HG03457 (cell line): ENCODE measurements around the gene ADGRL3.

Source experiments
- ATAC-seq: cut with Tn5 transposase; IDR thresholded peaks from one replicate; pipeline ENCODE4 v1.9.1; 2021; ENCODE audit warnings: moderate number of reproducible peaks; ENCODE audit not compliant: unreplicated experiment

The ADGRL3 gene

DNA sequence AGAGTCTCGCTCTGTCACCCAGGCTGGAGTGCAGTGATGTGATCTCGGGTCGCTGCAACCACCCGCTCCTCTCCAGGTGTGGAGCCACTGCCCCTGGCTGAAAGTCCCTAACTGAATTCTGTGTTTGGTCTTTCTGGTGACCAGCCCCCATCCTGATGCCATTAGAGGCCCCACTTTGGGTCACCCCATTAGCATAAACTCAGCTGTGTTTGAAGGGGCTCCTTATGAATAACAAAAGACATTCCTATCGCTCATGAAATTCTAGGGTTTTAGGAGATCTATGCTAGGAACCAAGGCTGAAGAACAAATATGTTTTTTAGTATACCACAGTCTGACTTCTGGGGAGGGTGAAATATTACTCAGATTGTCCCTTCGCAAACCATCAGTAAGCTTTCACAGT is 652.9 kb downstream of the ADGRL3 start:
- no peak for ATAC-seq

DNA sequence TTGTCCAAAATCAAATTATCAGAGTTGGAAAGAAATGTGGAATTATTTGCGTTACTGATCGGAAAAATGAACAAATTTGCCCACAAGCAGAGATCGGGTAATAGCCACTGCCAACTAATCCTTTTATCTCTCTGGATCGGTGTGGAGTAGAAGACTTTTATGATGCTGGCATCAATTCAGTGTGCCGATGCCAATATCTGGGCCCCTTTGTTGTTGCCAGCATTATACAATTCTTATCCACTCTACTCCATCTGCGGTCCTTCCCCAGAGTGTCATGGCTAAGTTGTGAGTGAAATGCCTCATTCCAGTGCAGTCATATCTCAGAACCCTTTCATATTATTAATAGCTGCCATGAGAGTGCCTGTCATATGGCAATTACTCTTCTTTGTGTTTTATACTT is 660.2 kb downstream of the ADGRL3 start:
- no peak for ATAC-seq

DNA sequence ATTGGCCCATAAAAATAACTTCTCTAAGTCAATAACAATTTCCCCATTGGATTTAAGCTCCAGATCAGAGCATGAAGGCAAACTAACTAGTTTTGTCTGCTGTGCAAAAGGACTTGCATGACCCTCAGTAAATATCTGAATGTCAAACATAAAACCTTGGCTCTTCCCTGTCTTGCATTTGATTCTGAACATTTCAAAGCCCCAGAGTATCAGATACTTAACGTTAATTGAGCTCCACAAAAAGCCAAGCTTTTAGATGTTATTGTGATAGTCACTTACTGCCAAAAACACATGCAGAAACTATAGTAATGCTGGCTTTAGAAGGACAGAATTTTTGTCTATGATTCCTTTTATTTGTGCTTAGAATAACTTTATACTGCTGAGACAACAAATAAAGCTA is 664.2 kb downstream of the ADGRL3 start:
- ATAC-seq = no peak

DNA sequence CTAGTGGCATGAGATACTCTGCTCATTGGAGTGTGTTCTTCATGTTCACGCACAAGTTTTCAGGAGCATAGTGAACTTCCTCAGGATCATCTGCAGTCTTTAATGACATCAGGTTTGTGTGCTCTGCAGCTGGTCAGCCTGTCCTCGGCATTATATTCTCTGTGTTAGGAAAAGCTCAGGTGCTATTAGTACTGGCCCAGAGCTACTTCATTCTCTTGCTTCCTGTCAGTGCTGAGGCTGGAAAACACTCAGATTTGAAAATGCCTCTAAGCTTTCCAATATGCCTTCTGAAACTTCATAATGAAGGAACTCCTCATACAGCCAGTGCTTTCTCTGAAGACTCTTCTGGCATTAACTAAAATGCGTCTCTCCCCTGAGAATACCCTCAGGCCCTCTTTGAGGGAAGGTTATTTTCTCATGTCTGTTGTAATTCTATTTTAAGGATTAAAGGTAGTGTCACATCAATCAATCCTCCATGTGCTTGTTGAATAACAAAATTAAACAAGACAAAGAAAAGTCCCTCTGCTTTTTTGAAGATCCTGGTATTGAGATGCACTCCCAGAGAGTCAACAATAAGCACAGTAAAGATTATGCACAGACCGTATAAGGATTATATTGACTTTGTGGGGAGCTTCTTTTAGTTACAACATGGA is 666.4 kb downstream of the ADGRL3 start:
- no peak for ATAC-seq

DNA sequence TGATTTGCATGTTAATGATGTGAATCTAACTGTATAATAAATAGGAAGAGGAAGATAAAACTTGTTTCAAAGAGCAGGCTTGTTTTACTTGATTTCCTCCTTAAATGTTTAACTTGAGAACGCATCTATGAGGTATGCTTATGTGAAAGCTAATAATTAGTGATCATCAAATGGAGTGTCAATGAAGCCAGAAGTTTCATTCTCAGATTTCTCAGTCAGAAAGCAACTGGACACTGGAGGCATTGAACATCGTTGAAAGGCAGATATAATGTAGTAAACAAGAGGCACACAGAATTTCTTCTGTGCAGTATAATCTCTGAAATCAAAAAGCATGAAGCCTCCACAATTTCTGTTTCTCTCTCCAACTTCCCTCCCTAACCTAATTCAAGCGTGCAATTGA is 672.9 kb downstream of the ADGRL3 start:
- no peak for ATAC-seq

DNA sequence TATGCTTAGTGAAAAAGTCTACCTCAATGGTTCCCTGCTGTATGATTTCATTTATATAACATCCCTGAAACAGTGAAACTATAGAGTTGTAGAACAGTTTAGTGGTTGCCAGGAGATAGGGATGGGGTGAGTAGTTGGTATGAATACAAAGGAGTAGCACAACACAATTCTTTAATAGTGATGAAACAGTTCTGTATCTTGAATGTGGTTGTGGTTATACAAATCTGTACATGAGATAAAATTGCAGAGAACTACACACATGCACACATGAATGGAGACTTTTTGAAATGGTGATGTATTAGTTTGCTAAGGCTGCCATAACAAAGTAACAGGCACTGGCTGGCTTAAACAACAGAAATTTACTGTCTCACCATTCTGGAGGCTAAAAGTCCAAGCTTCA is 677.1 kb downstream of the ADGRL3 start:
- ATAC-seq = no peak

DNA sequence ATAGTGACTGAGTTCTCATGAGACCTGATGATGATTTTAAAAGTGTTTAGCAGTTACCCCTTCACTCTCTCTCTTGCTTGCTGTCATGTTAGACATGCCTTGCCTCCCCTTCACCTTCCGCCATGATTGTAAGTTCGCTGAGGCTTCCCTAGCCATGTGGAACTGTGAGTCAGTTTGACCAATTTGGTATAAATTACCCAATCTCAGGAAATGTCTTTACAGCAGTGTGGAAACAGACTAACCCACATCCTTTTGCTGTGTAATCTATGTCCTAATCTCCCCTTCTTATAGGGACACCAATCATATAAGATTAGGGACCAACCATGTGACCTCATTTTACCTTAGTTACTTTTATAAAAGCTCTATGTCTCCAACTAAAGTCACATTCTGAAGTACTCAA is 677.8 kb downstream of the ADGRL3 start:
- ATAC-seq = peak; percentile 58

DNA sequence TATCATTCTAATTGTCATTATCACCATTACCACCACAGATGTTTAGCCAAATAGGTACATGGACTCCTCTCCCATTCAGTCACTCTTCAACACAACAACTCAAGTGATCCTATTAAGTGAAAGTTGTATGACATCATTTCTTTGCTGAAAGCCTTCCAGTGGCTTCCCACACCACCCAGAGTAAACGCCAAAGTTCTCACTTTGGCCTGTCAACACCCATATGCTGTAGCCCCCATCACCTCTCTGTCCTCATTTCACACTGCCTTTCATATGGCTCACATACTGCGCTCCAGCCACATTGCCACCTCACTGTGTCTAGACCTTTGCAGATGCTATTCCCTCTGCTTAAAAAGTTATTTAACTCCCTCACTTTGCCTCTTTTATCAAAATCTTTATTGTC is 682.3 kb downstream of the ADGRL3 start:
- ATAC-seq = no peak

DNA sequence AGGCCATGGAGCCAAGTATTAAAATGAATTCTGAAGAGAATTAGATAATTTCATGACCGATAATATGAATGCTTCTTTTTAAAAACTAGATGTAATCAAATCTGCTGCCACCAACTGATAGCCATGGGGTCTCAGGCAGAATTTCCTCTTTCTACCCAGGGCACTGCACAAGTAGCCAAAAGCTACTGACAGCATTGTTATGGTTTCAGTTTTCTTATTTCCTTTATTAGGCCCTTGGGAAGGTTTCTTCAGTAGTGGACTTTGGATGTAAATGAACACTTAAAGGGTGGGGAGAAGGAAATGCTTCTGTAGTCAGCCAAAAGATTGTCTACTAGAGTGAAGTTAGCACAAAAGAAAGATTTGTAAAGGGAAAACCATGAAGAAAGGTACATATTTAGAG is 686.0 kb downstream of the ADGRL3 start:
- no peak for ATAC-seq

DNA sequence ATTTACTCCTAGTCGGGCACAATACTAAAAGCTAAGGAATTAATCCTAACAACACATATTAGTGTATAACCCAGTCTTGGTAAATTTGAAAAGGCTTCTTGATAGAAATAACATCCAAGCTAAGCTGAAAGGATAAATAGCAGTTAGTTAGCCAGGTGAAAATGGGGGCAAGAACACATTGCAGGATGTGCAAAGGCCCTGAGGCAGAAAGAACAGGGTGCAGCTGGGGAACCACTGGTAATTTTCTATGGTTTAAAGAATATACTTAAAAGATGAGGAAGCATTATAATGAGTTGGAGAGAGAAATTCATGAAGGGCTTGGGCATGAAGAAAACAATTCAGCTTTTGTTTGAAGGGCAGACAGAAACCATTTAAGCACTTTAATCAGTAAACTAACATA is 689.0 kb downstream of the ADGRL3 start:
- no peak for ATAC-seq

DNA sequence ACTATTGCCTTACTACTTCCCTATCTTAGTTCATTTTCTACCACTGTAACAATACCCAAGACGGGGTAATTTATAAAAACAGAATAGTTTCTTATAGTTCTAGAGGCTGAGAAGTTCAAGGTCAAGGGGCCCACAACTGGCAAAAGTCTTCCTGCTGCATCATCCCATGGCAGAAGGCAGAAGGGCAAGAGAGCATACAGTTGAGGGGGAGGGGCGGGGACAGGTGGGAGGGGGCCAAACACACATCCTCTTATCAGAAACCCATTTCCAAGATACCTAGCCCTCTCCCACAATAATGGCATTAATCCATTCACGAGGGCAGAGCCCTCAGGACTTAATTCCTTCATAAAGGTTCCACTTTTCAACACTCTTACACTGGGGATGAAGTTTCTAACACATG is 690.2 kb downstream of the ADGRL3 start:
- no peak for ATAC-seq

DNA sequence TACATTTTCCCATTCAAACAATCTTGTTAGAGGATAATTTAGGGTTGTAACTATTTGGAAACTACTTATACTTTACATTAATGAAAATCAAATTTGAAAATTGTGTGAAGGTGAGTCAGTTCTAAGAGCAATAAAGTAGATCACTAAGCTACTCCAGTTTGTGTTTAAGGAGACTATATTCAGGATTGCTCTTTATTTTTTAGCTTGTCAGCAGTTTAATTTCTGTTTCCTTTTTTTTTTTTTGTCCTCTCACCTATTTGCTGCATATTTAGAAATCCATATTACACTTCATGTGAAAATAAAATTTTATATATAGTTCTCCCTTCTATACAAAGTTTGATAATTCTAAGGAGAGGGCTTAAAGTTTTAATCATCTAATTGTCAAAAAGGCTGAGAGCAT is 691.8 kb downstream of the ADGRL3 start:
- ATAC-seq = no peak

DNA sequence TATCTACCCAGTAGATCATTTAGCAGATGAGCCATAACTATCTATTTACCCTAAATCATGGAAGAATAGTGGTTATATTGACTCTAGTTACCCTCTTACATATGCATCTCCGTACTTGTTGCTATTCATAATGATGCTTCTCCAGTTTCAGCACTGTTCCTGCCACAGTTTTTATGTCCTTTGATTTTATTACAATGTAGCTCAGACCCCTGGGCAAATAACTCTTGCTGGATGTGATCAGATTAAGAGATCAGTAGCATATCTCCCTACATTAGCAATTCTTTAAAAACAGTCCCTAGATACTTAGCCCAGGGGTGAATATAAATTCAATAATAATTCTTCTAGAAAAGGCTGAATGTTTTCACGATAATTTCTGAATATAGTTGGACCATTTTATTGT is 696.5 kb downstream of the ADGRL3 start:
- no peak for ATAC-seq

DNA sequence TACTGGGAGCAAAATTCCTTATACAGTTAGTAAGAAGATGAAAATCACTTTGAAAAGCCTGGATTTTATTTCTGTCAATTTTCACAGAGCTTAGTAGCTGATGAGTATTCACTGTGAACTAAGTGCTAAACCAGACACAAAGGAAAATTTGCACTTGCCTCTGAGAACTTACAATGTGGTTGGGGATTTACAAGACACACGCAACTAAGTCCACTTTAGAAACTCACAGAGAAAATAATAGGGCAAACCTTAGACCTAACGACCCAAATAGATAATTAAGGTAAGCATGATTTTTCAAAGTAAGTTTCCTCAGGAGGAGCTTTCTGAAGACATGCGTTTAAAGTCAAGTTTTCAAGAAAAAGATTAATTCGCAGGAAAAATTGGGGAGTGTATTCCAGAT is 708.9 kb downstream of the ADGRL3 start:
- no peak for ATAC-seq

DNA sequence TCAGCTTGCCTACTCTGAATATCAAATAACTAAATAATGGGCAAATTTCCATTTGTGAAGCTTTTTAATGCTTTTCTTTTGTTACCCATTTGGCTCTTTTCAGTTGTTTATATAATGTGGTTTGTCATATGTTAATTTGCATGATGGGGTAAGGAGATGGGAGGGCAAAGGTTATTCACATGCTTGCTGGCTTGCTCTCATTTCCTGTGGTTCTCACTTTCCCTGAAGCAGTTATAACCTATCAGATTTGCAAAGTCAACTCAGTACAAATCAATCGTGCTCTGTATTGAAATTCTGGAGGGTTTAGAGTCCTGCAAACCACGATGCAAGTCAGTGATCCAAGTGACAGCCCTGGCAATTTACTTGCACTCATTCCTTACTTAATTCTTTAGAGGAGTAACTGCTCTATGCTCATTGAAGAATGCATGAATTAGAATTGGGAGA is 711.2 kb downstream of the ADGRL3 start:
- ATAC-seq = no peak

DNA sequence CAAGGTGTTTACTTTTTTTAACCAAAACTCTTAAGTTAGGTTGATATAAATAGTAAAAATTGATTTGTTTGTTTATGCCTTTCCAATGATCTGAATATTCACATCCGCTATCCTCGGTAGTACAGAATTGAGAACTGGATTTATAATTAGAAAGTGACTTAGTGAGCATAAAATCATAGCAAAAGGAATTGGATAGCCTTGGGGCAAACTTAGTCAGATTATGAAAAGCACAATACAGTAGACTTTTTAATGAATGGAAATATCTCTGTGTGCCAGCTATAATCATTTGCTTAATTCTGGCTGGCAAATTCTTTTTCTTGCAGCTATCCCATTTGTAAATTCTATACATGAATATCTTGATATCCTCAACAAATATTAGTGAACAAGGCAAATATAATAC is 713.5 kb downstream of the ADGRL3 start:
- no peak for ATAC-seq

DNA sequence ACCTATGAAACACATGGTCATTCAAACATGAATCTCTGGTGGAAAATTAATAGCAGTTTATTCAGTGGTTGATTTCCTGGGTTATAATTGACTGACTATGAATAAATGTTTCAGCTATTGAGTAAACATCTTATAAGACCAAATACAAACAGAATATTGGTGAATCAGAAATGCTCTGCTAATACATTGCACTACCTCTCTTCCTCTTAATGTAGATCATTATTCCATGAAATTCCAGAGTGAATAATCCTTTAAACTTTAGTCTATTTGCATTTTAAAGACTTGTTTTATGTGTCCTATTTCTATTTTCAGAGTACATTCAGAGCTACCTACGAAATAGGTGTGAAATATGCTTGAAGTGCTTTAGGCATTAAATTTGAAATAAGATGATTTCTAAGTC is 715.4 kb downstream of the ADGRL3 start:
- ATAC-seq = no peak

DNA sequence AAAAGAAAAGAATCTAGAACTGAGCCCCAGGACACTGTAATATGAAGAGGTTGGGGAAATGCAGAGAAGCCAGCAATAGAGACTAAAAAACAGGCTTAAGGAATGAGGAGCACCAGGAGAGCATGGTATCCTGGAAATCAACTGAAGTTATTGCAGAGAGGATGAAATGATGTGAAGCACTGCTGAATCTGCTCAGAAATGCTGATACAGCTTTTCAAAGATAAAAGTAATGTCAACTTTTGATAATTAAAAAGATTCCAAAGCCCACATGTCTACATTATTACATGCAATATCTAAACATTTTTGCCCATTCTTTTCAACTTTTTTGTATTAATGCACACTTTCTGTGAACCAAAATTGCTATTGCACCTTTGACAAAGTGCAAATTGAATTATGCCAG is 718.4 kb downstream of the ADGRL3 start:
- ATAC-seq = no peak

DNA sequence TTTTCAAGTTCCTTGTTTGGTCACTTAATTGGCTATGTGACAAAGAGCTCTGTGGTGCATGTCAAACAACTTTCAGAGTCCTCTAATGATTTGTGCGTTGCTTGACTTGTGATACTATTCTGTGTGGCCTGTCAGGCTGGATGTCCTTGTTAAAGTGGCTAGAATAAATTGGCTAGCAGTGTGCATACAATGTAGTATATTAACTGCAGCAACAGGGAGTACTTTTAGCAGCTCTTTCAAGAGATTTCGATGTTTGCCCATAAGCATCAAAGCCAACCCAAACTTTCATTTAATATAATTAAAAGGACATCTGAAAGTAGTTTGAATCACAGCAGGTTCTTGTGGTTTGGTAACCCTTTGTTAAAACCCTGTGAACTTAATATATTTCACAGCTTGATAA is 718.9 kb downstream of the ADGRL3 start:
- ATAC-seq = no peak

DNA sequence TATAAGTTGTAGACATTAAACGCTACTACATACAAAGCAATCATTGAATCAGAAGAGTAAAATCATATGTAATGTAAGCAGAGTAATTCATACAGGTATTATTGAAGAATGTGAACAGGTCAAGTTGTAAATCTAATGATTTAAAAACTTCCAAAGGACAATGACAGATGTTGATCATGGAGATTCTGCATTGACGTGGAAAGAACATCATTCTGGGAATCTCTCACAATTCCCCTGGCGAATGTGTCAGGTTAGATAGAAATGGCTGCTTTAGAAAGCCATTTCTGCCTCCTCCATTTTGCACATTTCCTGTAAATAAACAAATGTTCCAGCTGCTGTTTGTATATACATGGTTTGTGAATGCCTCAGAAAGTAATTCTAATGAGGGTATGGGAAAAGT is 719.4 kb downstream of the ADGRL3 start:
- ATAC-seq = no peak

DNA sequence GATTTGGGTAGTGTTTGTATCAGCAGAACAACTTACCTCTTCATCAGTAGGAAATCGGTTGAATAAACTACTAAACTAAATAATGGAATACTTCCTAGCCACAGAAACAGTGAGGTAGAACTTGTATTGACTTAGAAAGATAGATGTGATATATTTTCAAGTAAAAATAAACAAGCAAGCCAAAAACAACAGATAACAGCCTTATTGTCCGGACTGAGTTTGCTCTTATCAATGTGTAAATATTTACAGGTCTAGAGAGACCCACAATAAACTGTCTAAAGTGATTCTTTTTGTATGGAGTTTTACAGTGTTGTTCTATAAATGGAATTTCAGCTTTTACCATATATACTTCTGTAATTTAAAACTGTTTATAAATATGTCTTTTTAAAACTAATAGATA is 721.8 kb downstream of the ADGRL3 start:
- no peak for ATAC-seq

DNA sequence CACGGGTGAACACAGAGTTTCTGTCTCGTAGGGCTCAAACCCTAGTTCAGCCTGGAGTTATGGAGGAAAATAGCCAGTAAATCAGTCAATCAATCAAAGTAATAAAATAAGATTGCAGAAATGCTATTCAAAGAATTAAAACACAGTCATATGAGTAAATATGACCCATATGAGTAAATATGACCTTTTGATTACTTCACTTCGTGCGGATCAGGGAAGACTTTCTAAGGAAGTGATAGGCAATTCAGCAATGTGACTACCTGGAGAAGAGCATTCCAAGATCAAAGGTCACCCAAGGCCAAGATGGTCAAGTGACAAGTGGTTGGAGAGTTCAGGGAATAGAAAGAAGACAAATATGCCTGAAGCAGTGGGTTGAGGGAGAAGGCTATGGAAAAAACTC is 722.6 kb downstream of the ADGRL3 start:
- no peak for ATAC-seq

DNA sequence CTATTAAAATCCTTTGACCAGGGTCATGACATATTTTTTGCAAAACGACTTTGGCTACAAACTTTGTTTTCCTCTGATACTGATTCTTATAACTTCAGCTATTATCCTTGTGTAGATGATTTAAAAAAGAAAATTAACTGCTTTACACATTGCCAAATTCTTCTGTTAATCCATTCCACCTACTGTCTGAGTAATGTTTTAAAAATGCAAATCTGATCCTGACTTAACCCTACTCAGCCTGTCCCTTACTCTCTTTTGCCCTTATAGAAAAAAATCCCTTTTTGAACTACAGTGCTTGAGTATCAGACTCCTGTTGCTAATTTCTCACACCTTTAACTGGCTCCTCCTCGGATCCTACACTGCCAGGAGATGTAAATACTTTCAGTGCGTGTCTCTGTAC is 723.1 kb downstream of the ADGRL3 start:
- no peak for ATAC-seq

DNA sequence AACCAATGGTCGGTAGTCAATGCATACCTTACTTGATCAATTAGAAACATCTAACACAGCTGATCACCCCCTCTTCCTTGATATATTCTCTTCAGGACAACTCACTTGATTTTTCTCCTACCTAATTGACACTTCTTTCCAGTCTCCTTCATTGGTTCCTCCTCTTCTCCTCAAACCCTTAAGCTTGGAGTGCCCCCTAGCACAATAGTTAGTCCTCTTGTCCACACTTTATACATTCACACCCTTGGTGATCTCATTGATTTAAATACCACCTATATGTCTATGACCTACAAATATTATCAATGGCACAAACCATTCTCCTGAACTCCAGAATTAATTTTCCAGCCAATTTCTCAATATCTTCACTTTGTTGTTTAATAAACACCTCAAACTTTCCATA is 724.0 kb downstream of the ADGRL3 start:
- no peak for ATAC-seq
